Measurements from ENCODE around the gene ZNF860. TPM values are rescaled to one million over a fixed set of nuclear protein-coding genes. Genes with fewer than 3 reads are reported as not detected.

The ZNF860 gene
- polyA plus RNA-seq, 4 donors, result 0.27 to 0.62 (median 0.31) TPM; not detected in 1

- 66 to 87% (median 83%) methylated on average over 3 of the region's 3 CpGs for WGBS, 3 donors
- H3K27me3 ChIP-seq (ENCODE audit: control insufficient read depth in 3 of 3, insufficient read depth in 3 of 3, low read length in 3 of 3), result no peaks in the 10 kb centered on the region
- peaks cover 0 to 3% of the 10 kb centered on the region in 2 donors for H3K9me3 ChIP-seq (ENCODE audit: control insufficient read depth in 2 of 2, insufficient read depth in 1 of 2, low read depth in 1 of 2, low read length in 1 of 2)
- H3K4me3 ChIP-seq (ENCODE audit: low read depth in 1 of 3, low read length in 3 of 3), result no peak overlapping the region
- H3K27ac ChIP-seq (ENCODE audit: low read depth in 1 of 3, low read length in 2 of 3), result peak overlapping the region in 1 of 3 donors; percentile 72
- H3K4me1 ChIP-seq (ENCODE audit: control insufficient read depth in 3 of 3, insufficient read depth in 2 of 3, low read depth in 1 of 3, low read length in 2 of 3), result peaks cover 0 to 10% (median 5%) of the 10 kb centered on the region in 3 donors
- no peaks in the 10 kb centered on the region for H3K36me3 ChIP-seq (ENCODE audit: control insufficient read depth in 3 of 3, insufficient read depth in 2 of 3, low read depth in 1 of 3, low read length in 3 of 3)
- no peak for DNase-seq
- FAIRE-seq, result no peak
Observed at GRCh38 chr3:31945738-31946052, 35.9 kb upstream of the ZNF860 start.

GRCh38 chr3:31946484-31947081 is 35.0 kb upstream of the ZNF860 start:
- WGBS, 3 donors, result 82 to 91% (median 89%) methylated on average over 10 of the region's 10 CpGs
- no peak for FAIRE-seq

GRCh38 chr3:31947162-31947561 is 34.4 kb upstream of the ZNF860 start:
- WGBS, 3 donors, result 89 to 93% (median 90%) methylated on average over 4 of the region's 4 CpGs
- Histone ChIP-seq H3K4me3 (ENCODE audit: low read depth in 1 of 3, low read length in 3 of 3) (no peak overlapping the region), H3K27ac (ENCODE audit: low read depth in 1 of 3, low read length in 2 of 3) (peak overlapping the region in 2 of 3 donors; percentile 5 to 43), H3K36me3 (ENCODE audit: control insufficient read depth in 3 of 3, insufficient read depth in 2 of 3, low read depth in 1 of 3, low read length in 3 of 3) (no peaks in the 10 kb centered on the region), H3K4me1 (ENCODE audit: control insufficient read depth in 3 of 3, insufficient read depth in 2 of 3, low read depth in 1 of 3, low read length in 2 of 3) (peaks cover 0 to 10% (median 5%) of the 10 kb centered on the region in 3 donors), H3K27me3 (ENCODE audit: control insufficient read depth in 3 of 3, insufficient read depth in 3 of 3, low read length in 3 of 3) (no peaks in the 10 kb centered on the region), H3K9me3 (ENCODE audit: control insufficient read depth in 2 of 2, insufficient read depth in 1 of 2, low read depth in 1 of 2, low read length in 1 of 2) (peaks cover 0 to 4% of the 10 kb centered on the region in 2 donors)
- DNase-seq (no peak), FAIRE-seq (no peak)

More at GRCh38 chr3:31946484-31947081, 35.0 kb upstream of the ZNF860 start:
- no peak for DNase-seq
- H3K36me3 ChIP-seq (ENCODE audit: control insufficient read depth in 3 of 3, insufficient read depth in 2 of 3, low read depth in 1 of 3, low read length in 3 of 3), result no peaks in the 10 kb centered on the region
- H3K9me3 ChIP-seq (ENCODE audit: control insufficient read depth in 2 of 2, insufficient read depth in 1 of 2, low read depth in 1 of 2, low read length in 1 of 2), result peaks cover 0 to 4% of the 10 kb centered on the region in 2 donors
- H3K4me3 ChIP-seq (ENCODE audit: low read depth in 1 of 3, low read length in 3 of 3), result no peak overlapping the region
- no peaks in the 10 kb centered on the region for H3K27me3 ChIP-seq (ENCODE audit: control insufficient read depth in 3 of 3, insufficient read depth in 3 of 3, low read length in 3 of 3)
- H3K27ac ChIP-seq (ENCODE audit: low read depth in 1 of 3, low read length in 2 of 3), result peak overlapping the region in 1 of 3 donors; percentile 5
- peaks cover 0 to 10% (median 5%) of the 10 kb centered on the region in 3 donors for H3K4me1 ChIP-seq (ENCODE audit: control insufficient read depth in 3 of 3, insufficient read depth in 2 of 3, low read depth in 1 of 3, low read length in 2 of 3)

GRCh38 chr3:31947671-31948091 is 33.9 kb upstream of the ZNF860 start:
- Histone ChIP-seq H3K9me3 (ENCODE audit: control insufficient read depth in 2 of 2, insufficient read depth in 1 of 2, low read depth in 1 of 2, low read length in 1 of 2) (peaks cover 0 to 4% of the 10 kb centered on the region in 2 donors), H3K27ac (ENCODE audit: low read depth in 1 of 3, low read length in 2 of 3) (peak overlapping the region in 2 of 3 donors; percentile 19 to 43), H3K4me3 (ENCODE audit: low read depth in 1 of 3, low read length in 3 of 3) (no peak overlapping the region), H3K36me3 (ENCODE audit: control insufficient read depth in 3 of 3, insufficient read depth in 2 of 3, low read depth in 1 of 3, low read length in 3 of 3) (no peaks in the 10 kb centered on the region), H3K4me1 (ENCODE audit: control insufficient read depth in 3 of 3, insufficient read depth in 2 of 3, low read depth in 1 of 3, low read length in 2 of 3) (peaks cover 0 to 10% (median 5%) of the 10 kb centered on the region in 3 donors), H3K27me3 (ENCODE audit: control insufficient read depth in 3 of 3, insufficient read depth in 3 of 3, low read length in 3 of 3) (no peaks in the 10 kb centered on the region)
- FAIRE-seq, result no peak
- peak; percentile 70 for DNase-seq
- WGBS, 3 donors, result 12 to 47% (median 30%) methylated on average over 6 of the region's 6 CpGs

- Histone ChIP-seq H3K4me1 (ENCODE audit: control insufficient read depth in 3 of 3, insufficient read depth in 2 of 3, low read depth in 1 of 3, low read length in 2 of 3) (peaks cover 0 to 10% (median 5%) of the 10 kb centered on the region in 3 donors), H3K4me3 (ENCODE audit: low read depth in 1 of 3, low read length in 3 of 3) (no peak overlapping the region), H3K9me3 (ENCODE audit: control insufficient read depth in 2 of 2, insufficient read depth in 1 of 2, low read depth in 1 of 2, low read length in 1 of 2) (peaks cover 0 to 4% of the 10 kb centered on the region in 2 donors), H3K27me3 (ENCODE audit: control insufficient read depth in 3 of 3, insufficient read depth in 3 of 3, low read length in 3 of 3) (no peaks in the 10 kb centered on the region), H3K27ac (ENCODE audit: low read depth in 1 of 3, low read length in 2 of 3) (peak overlapping the region in 1 of 3 donors; percentile 43), H3K36me3 (ENCODE audit: control insufficient read depth in 3 of 3, insufficient read depth in 2 of 3, low read depth in 1 of 3, low read length in 3 of 3) (no peaks in the 10 kb centered on the region)
- 17 to 56% (median 35%) methylated on average over 6 of the region's 6 CpGs for WGBS, 3 donors
- DNase-seq (peak; percentile 30 to 47), FAIRE-seq (no peak)
Observed at GRCh38 chr3:31948280-31948679, 33.3 kb upstream of the ZNF860 start.

GRCh38 chr3:31952205-31952604 is 29.3 kb upstream of the ZNF860 start:
- WGBS, 3 donors, result 67 to 92% (median 77%) methylated on average over 4 of the region's 4 CpGs
- H3K27me3 ChIP-seq (ENCODE audit: control insufficient read depth in 3 of 3, insufficient read depth in 3 of 3, low read length in 3 of 3), result no peaks in the 10 kb centered on the region
- DNase-seq (no peak), FAIRE-seq (no peak)
- H3K4me1 ChIP-seq (ENCODE audit: control insufficient read depth in 3 of 3, insufficient read depth in 2 of 3, low read depth in 1 of 3, low read length in 2 of 3), result peaks cover 0 to 8% (median 5%) of the 10 kb centered on the region in 3 donors
- H3K4me3 ChIP-seq (ENCODE audit: low read depth in 1 of 3, low read length in 3 of 3), result no peak overlapping the region
- peaks cover 0 to under 1% (median 0%) of the 10 kb centered on the region in 3 donors for H3K36me3 ChIP-seq (ENCODE audit: control insufficient read depth in 3 of 3, insufficient read depth in 2 of 3, low read depth in 1 of 3, low read length in 3 of 3)
- H3K9me3 ChIP-seq (ENCODE audit: control insufficient read depth in 2 of 2, insufficient read depth in 1 of 2, low read depth in 1 of 2, low read length in 1 of 2), result peaks cover 0 to 20% of the 10 kb centered on the region in 2 donors
- no peak overlapping the region for H3K27ac ChIP-seq (ENCODE audit: low read depth in 1 of 3, low read length in 2 of 3)

- DNase-seq (no peak), FAIRE-seq (no peak)
- WGBS, 3 donors, result 82 to 95% (median 87%) methylated on average over 7 of the region's 7 CpGs
- Histone ChIP-seq H3K9me3 (ENCODE audit: control insufficient read depth in 2 of 2, insufficient read depth in 1 of 2, low read depth in 1 of 2, low read length in 1 of 2) (peaks cover 0 to 20% of the 10 kb centered on the region in 2 donors), H3K4me1 (ENCODE audit: control insufficient read depth in 3 of 3, insufficient read depth in 2 of 3, low read depth in 1 of 3, low read length in 2 of 3) (peaks cover 0 to 1% (median 0%) of the 10 kb centered on the region in 3 donors), H3K27ac (ENCODE audit: low read depth in 1 of 3, low read length in 2 of 3) (no peak overlapping the region), H3K36me3 (ENCODE audit: control insufficient read depth in 3 of 3, insufficient read depth in 2 of 3, low read depth in 1 of 3, low read length in 3 of 3) (peaks cover 0 to 2% (median 0%) of the 10 kb centered on the region in 3 donors), H3K4me3 (ENCODE audit: low read depth in 1 of 3, low read length in 3 of 3) (no peak overlapping the region), H3K27me3 (ENCODE audit: control insufficient read depth in 3 of 3, insufficient read depth in 3 of 3, low read length in 3 of 3) (no peaks in the 10 kb centered on the region)
Observed at GRCh38 chr3:31953091-31953490, 28.5 kb upstream of the ZNF860 start.

GRCh38 chr3:31953636-31954035 is 27.9 kb upstream of the ZNF860 start:
- Histone ChIP-seq H3K9me3 (ENCODE audit: control insufficient read depth in 2 of 2, insufficient read depth in 1 of 2, low read depth in 1 of 2, low read length in 1 of 2) (peaks cover 0 to 20% of the 10 kb centered on the region in 2 donors), H3K27ac (ENCODE audit: low read depth in 1 of 3, low read length in 2 of 3) (no peak overlapping the region), H3K4me1 (ENCODE audit: control insufficient read depth in 3 of 3, insufficient read depth in 2 of 3, low read depth in 1 of 3, low read length in 2 of 3) (no peaks in the 10 kb centered on the region), H3K27me3 (ENCODE audit: control insufficient read depth in 3 of 3, insufficient read depth in 3 of 3, low read length in 3 of 3) (no peaks in the 10 kb centered on the region), H3K4me3 (ENCODE audit: low read depth in 1 of 3, low read length in 3 of 3) (no peak overlapping the region), H3K36me3 (ENCODE audit: control insufficient read depth in 3 of 3, insufficient read depth in 2 of 3, low read depth in 1 of 3, low read length in 3 of 3) (peaks cover 0 to 2% (median 0%) of the 10 kb centered on the region in 3 donors)
- 82 to 93% (median 89%) methylated on average over 2 of the region's 2 CpGs for WGBS, 3 donors
- DNase-seq, result no peak
- no peak for FAIRE-seq

- DNase-seq (no peak), FAIRE-seq (no peak)
- H3K27ac ChIP-seq (ENCODE audit: low read depth in 1 of 3, low read length in 2 of 3), result no peak overlapping the region
- peaks cover 0 to 18% of the 10 kb centered on the region in 2 donors for H3K9me3 ChIP-seq (ENCODE audit: control insufficient read depth in 2 of 2, insufficient read depth in 1 of 2, low read depth in 1 of 2, low read length in 1 of 2)
- peaks cover 0 to 2% (median 0%) of the 10 kb centered on the region in 3 donors for H3K36me3 ChIP-seq (ENCODE audit: control insufficient read depth in 3 of 3, insufficient read depth in 2 of 3, low read depth in 1 of 3, low read length in 3 of 3)
- H3K27me3 ChIP-seq (ENCODE audit: control insufficient read depth in 3 of 3, insufficient read depth in 3 of 3, low read length in 3 of 3), result no peaks in the 10 kb centered on the region
- H3K4me1 ChIP-seq (ENCODE audit: control insufficient read depth in 3 of 3, insufficient read depth in 2 of 3, low read depth in 1 of 3, low read length in 2 of 3), result peaks cover 0 to 5% (median 0%) of the 10 kb centered on the region in 3 donors
- no peak overlapping the region for H3K4me3 ChIP-seq (ENCODE audit: low read depth in 1 of 3, low read length in 3 of 3)
Observed at GRCh38 chr3:31955581-31955980, 26.0 kb upstream of the ZNF860 start.

Measured in small intestine (tissue), 7 donors.